B cell (primary cell): ENCODE results near the gene FCN2. TPM values are rescaled to one million over a fixed set of nuclear protein-coding genes. Genes with fewer than 3 reads are reported as not detected.

Experiments used
- ATAC-seq: fragments of 200-7000 bp; cut with Tn5 transposase; one replicate; pipeline ENCODE4 v1.10.0; 2021; ENCODE audit warnings: low read depth, mild to moderate bottlenecking, moderate number of reproducible peaks, moderate library complexity
- CTCF ChIA-PET: fragments of 350-600 bp; sonication (Branson Sonifier 250); formaldehyde crosslinking; loops from one replicate; lab custom pipeline; 2021; ENCODE audit warnings: antibody characterized with exemption, inconsistent platforms; lab: Charles Lee
- POLR2A ChIA-PET: fragments of 350-600 bp; sonication (Branson Sonifier 250); formaldehyde crosslinking; loops from one replicate; lab custom pipeline; 2021; ENCODE audit warnings: antibody characterized with exemption; lab: Charles Lee
- DNase-seq: peaks from one replicate; pipeline ENCODE4 v3.0.0; 2013
- H2AFZ ChIP-seq: 2 replicates; pipeline ENCODE4 v1.6.1; 2012; ENCODE audit warnings: mild to moderate bottlenecking, low read depth, low read length; ENCODE audit not compliant: insufficient read depth, poor library complexity, severe bottlenecking
- H3K27ac ChIP-seq, 2 donors: 1 replicate in 1 of 2; 2 replicates in 1 of 2; pipeline ENCODE4 v1.5.1; 2012 to 2013; ENCODE audit warnings: low read length in 2 of 2, mild to moderate bottlenecking in 2 of 2, moderate library complexity in 1 of 2
- H3K27me3 ChIP-seq, 4 experiments: fragments of 200-600 bp in 1 of 4; sonication (generic) in 1 of 4; replicated peaks in 1 of 4; 1 replicate in 2 of 4; 2 replicates in 2 of 4; pipeline versions ENCODE4 v1.6.1 to v1.7.0; 2013 to 2016; ENCODE audit warnings: low read length in 3 of 4, mild to moderate bottlenecking in 2 of 4, mixed read lengths in 1 of 4, moderate library complexity in 1 of 4; ENCODE audit not compliant: insufficient read depth in 4 of 4, control insufficient read depth in 3 of 4; ENCODE audit errors: control extremely low read depth in 1 of 4
- H3K36me3 ChIP-seq, 2 experiments: replicated peaks in 1 of 2; 1 replicate in 1 of 2; 2 replicates in 1 of 2; pipeline versions ENCODE4 v1.6.1 to v1.7.1; 2013; ENCODE audit warnings: low read length in 1 of 2; ENCODE audit not compliant: insufficient read depth in 2 of 2, control insufficient read depth in 1 of 2; ENCODE audit errors: control extremely low read depth in 1 of 2, extremely low read depth in 1 of 2
- H3K4me1 ChIP-seq, 2 donors: fragments of 200-600 bp in 1 of 2; sonication (generic) in 1 of 2; 1 replicate in 1 of 2; 2 replicates in 1 of 2; pipeline versions ENCODE4 v1.5.1 to v1.6.1; 2013 to 2017; ENCODE audit warnings: low read length in 2 of 2; ENCODE audit not compliant: control insufficient read depth in 2 of 2, insufficient read depth in 2 of 2
- H3K4me2 ChIP-seq: replicated peaks from 2 replicates; pipeline ENCODE3; 2012; ENCODE audit warnings: mild to moderate bottlenecking, low read depth, low read length; ENCODE audit not compliant: poor library complexity, severe bottlenecking
- H3K4me3 ChIP-seq, 5 experiments: fragments of 200-600 bp in 1 of 5; sonication (generic) in 1 of 5; 1 replicate in 3 of 5; 2 replicates in 2 of 5; pipeline versions ENCODE4 v1.5.1 to v1.7.0; 2011 to 2016; ENCODE audit warnings: low read length in 4 of 5, mild to moderate bottlenecking in 4 of 5, low read depth in 2 of 5, control low read depth in 1 of 5, moderate library complexity in 1 of 5; ENCODE audit not compliant: insufficient read depth in 1 of 5; ENCODE audit errors: control extremely low read depth in 1 of 5, extremely low read depth in 1 of 5
- H3K79me2 ChIP-seq: fragments of 200-600 bp; sonication (generic); one replicate; pipeline ENCODE4 v1.6.0; 2016; ENCODE audit warnings: low read length; ENCODE audit not compliant: control insufficient read depth, insufficient read depth
- H3K9ac ChIP-seq: fragments of 200-600 bp; sonication (generic); 2 replicates; pipeline ENCODE4 v1.6.1; 2017; ENCODE audit warnings: mild to moderate bottlenecking, low read length, moderate library complexity
- H3K9me3 ChIP-seq, 3 donors: one replicate each; pipeline versions ENCODE4 v1.6.1 to v1.7.1; 2013; ENCODE audit warnings: low read length in 2 of 3; ENCODE audit not compliant: control insufficient read depth in 2 of 3, insufficient read depth in 1 of 3; ENCODE audit errors: control extremely low read depth in 1 of 3
- H4K20me1 ChIP-seq: 2 replicates; pipeline ENCODE4 v1.6.0; 2012; ENCODE audit warnings: mild to moderate bottlenecking, low read length; ENCODE audit not compliant: insufficient read depth, control insufficient read depth, poor library complexity, severe bottlenecking
- H3K27ac Mint-ChIP-seq: one replicate; pipeline ENCODE4 v1.8.0; 2021; ENCODE audit warnings: mixed read lengths
- H3K27me3 Mint-ChIP-seq: one replicate; pipeline ENCODE4 v1.8.0; 2021; ENCODE audit warnings: mixed read lengths
- H3K4me1 Mint-ChIP-seq: one replicate; pipeline ENCODE4 v1.8.0; 2021; ENCODE audit warnings: mixed read lengths
- H3K4me3 Mint-ChIP-seq: one replicate; pipeline ENCODE4 v1.8.0; 2021; ENCODE audit warnings: mixed read lengths
- H3K9me3 Mint-ChIP-seq: one replicate; pipeline ENCODE4 v1.8.0; 2022; ENCODE audit warnings: mixed read lengths; ENCODE audit not compliant: insufficient read depth
- EZH2 ChIP-seq: IDR thresholded peaks from 2 replicates; pipeline ENCODE4 v1.6.1; 2012; ENCODE audit warnings: borderline replicate concordance, low read depth, mild to moderate bottlenecking, moderate library complexity, low read length; ENCODE audit not compliant: insufficient read depth, poor library complexity, severe bottlenecking
- WGBS: methylation state at CpG from one replicate; pipeline ENCODE4 v1.1.5; 2013; ENCODE audit warnings: missing lambda C conversion rate; ENCODE audit not compliant: insufficient coverage; 5-methylcytosine and 5-hydroxymethylcytosine counted together
- intact Hi-C: fragments of 100-400 bp; cut with micrococcal nuclease; formaldehyde crosslinking; loops from one replicate; pipeline ENCODE4 v1.10.0; 2022
- polyA plus RNA-seq: library from polyadenylated mRNA; depleted of rRNA; stranded (reverse); fragments of >200 nt; gene quantifications from 2 replicates; pipeline ENCODE4 v1.2.3, GENCODE V29; 2012
- total RNA-seq, 2 donors: library from RNA; stranded (reverse); fragments of 120-200 nt in 1 of 2; gene quantifications; 1 replicate in 1 of 2; 2 replicates in 1 of 2; pipeline versions ENCODE4 v1.2.3 to v1.2.4, GENCODE V29; 2013 to 2022
- TF ChIP-seq, protein P1 (sequence below): fragments of 200-600 bp; IDR thresholded peaks from one replicate; pipeline ENCODE4 v1.8.0; 2022; ENCODE audit warnings: antibody characterized with exemption, mild to moderate bottlenecking

FCN2 gene
- total and polyA plus RNA-seq, 2 donors (not counting 1 experiment from before 2014, with no cell fraction given) = not detected

- TF ChIP-seq, protein P1, sequence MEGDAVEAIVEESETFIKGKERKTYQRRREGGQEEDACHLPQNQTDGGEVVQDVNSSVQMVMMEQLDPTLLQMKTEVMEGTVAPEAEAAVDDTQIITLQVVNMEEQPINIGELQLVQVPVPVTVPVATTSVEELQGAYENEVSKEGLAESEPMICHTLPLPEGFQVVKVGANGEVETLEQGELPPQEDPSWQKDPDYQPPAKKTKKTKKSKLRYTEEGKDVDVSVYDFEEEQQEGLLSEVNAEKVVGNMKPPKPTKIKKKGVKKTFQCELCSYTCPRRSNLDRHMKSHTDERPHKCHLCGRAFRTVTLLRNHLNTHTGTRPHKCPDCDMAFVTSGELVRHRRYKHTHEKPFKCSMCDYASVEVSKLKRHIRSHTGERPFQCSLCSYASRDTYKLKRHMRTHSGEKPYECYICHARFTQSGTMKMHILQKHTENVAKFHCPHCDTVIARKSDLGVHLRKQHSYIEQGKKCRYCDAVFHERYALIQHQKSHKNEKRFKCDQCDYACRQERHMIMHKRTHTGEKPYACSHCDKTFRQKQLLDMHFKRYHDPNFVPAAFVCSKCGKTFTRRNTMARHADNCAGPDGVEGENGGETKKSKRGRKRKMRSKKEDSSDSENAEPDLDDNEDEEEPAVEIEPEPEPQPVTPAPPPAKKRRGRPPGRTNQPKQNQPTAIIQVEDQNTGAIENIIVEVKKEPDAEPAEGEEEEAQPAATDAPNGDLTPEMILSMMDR = no peak
- no peak for TF ChIP-seq EZH2
- no peak overlapping the region for H3K27ac ChIP-seq
- H3K27me3 ChIP-seq = no peaks in the 10 kb centered on the region
- H3K36me3 ChIP-seq = no peaks in the 10 kb centered on the region
- ATAC-seq = no peak
- no peaks in the 10 kb centered on the region for H3K79me2 ChIP-seq
- no peaks in the 10 kb centered on the region for H4K20me1 ChIP-seq
- WGBS = 70% methylated on average over 4 of the region's 10 CpGs
- no peak overlapping the region for H2AFZ ChIP-seq
- H3K27me3 Mint-ChIP-seq = no peaks in the 10 kb centered on the region
- H3K4me3 Mint-ChIP-seq = no peak overlapping the region
- intact Hi-C loops = no loop called here
- no peaks in the 10 kb centered on the region for H3K4me1 ChIP-seq
- H3K4me3 ChIP-seq = no peak overlapping the region
- ChIA-PET CTCF (no interaction called here), POLR2A (no interaction called here)
- H3K9ac ChIP-seq = no peak overlapping the region
- peaks cover 0 to 31% (median 0%) of the 10 kb centered on the region in 3 donors for H3K9me3 ChIP-seq
- H3K9me3 Mint-ChIP-seq = no peaks in the 10 kb centered on the region
- DNase-seq = no peak
- no peaks in the 10 kb centered on the region for H3K4me1 Mint-ChIP-seq
- H3K4me2 ChIP-seq = no peak overlapping the region
- H3K27ac Mint-ChIP-seq = no peak overlapping the region
Measured at GRCh38 chr9:134848504-134848903, 32.1 kb upstream of the FCN2 start.

- CTCF ChIA-PET = no interaction called here
- H3K36me3 ChIP-seq = no peaks in the 10 kb centered on the region
- intact Hi-C loops = no loop called here
- no peak for TF ChIP-seq EZH2
- TF ChIP-seq, protein P1 = no peak
- no peaks in the 10 kb centered on the region for H3K4me1 ChIP-seq
- H3K9me3 ChIP-seq = peaks cover 0 to 31% (median 0%) of the 10 kb centered on the region in 3 donors
- H3K4me3 Mint-ChIP-seq = no peak overlapping the region
- no peak overlapping the region for H3K4me2 ChIP-seq
- no peaks in the 10 kb centered on the region for H3K27me3 Mint-ChIP-seq
- peaks cover 0 to 4% (median 0%) of the 10 kb centered on the region in 4 experiments for H3K27me3 ChIP-seq
- POLR2A ChIA-PET = no interaction called here
- no peak for DNase-seq
- no peak overlapping the region for H3K9ac ChIP-seq
- H3K4me1 Mint-ChIP-seq = no peaks in the 10 kb centered on the region
- no peak overlapping the region for H2AFZ ChIP-seq
- no peaks in the 10 kb centered on the region for H3K79me2 ChIP-seq
- H3K4me3 ChIP-seq = no peak overlapping the region
- WGBS = 85% methylated on average over 9 of the region's 9 CpGs
- ATAC-seq = no peak
- no peak overlapping the region for H3K27ac Mint-ChIP-seq
- no peak overlapping the region for H3K27ac ChIP-seq
- no peaks in the 10 kb centered on the region for H4K20me1 ChIP-seq
- no peaks in the 10 kb centered on the region for H3K9me3 Mint-ChIP-seq
Measured at GRCh38 chr9:134850611-134851010, 30.0 kb upstream of the FCN2 start.
